NCI-H510A treated with DMSO at 0.1 percent for 48 hours (cell line): ENCODE results near the gene FRMD1.

Experiments
- DNase-seq: peaks from one replicate; lab custom pipeline; 2025; lab: John Stamatoyannopoulos, UW

FRMD1 gene

DNA sequence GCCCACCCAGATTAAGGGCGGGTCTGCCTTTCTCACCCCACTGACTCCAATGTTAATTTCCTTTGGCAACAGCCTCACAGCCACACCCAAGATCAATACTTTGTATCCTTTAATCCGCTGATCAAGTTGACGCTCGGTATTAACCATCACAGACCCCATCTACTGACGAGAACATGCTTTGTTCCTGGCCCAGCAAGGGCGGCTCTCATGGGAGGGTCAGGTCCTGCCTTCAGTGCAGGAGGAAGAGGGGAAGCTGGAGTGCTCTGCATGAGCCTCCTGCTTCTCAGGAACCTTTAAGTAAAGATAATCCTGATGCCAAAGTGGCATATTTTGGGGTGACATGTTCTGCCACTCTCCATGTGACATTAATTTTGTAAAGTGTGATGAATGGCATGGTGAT lies 73.2 kb downstream of the FRMD1 start:
- no peak for DNase-seq

DNA sequence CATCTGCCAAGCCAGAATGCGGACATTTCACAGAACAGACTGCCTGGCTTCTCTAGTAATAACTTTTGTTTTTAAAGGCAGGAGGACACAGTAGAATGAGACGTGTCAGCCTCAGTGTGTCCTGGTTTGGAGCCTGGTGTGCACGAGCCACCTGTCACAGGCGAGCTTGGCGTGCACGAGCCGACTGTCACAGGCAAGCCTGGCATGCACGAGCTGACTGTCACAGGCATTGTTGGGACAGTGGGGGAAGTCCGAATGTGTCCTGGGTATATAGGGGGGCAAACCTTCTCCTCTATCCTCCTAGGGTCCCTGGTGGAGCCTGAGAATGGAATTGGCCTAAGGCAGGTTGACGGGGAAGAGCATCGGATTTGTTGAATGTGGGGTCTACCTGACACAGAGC lies 74.1 kb downstream of the FRMD1 start:
- DNase-seq = no peak

DNA sequence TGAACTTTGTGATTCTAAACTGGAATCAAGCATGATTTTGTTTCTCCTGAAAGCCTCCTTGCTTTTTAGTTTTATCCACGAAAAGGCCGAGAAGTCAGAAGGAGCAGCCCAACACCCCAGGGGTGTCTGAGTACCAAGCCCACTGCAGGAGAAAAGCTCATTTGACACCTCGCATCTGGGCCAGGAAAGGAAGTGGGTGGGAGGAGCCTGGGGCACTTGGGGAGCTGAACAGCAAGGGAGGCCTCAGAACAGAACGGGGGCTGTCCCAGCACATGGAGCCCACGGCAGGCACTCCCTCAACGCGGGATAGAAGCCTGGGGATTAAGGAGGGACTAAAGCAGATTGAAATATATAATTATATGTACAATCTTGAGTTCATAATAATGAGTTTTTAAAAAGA lies 75.0 kb downstream of the FRMD1 start:
- DNase-seq = no peak
